ENCODE measurements around the gene CHN2.
A peak's percentile ranks its signal among the peaks of the same experiment; 100 is the strongest.

CHN2 gene

DNA sequence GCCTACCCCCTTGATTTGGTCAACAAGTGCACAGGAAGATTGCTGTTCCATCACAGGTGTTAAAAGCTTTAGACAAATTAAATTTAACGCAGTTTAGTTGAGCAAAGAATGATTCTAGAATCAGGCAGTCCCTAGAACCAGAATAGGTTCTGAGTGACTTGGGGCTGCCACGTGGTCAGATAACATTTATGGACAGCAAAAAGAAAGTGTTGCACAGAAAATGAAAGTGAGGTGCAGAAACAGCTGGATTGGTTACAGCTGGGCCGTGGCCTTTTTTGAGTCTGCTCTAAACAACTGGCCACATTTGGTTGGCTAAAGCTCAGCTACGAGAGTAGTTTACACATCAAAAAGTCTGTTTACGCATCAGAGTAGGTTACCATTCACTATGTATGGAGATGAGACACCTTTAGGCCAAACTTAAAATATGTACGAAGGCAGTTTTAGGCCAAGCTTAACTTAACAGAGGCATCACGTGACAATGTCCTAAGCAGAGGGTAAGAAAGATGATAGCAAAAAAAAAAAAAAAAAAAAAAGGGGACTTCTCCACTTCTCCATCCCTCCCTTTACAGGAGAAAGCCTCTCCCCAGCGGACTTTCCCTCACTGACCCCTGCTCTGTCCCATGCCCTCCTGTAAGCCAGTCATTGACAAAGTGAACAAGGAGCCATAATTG lies 235.8 kb downstream of the CHN2 start:
- no peak for TF ChIP-seq ZFX (IDR thresholded peaks at IDR 0.05; ENCODE audit: borderline replicate concordance)
- TF ChIP-seq, protein P1, sequence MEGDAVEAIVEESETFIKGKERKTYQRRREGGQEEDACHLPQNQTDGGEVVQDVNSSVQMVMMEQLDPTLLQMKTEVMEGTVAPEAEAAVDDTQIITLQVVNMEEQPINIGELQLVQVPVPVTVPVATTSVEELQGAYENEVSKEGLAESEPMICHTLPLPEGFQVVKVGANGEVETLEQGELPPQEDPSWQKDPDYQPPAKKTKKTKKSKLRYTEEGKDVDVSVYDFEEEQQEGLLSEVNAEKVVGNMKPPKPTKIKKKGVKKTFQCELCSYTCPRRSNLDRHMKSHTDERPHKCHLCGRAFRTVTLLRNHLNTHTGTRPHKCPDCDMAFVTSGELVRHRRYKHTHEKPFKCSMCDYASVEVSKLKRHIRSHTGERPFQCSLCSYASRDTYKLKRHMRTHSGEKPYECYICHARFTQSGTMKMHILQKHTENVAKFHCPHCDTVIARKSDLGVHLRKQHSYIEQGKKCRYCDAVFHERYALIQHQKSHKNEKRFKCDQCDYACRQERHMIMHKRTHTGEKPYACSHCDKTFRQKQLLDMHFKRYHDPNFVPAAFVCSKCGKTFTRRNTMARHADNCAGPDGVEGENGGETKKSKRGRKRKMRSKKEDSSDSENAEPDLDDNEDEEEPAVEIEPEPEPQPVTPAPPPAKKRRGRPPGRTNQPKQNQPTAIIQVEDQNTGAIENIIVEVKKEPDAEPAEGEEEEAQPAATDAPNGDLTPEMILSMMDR (IDR thresholded peaks at IDR 0.05) = no peak
- H3K27ac ChIP-seq = no peak overlapping the region

DNA sequence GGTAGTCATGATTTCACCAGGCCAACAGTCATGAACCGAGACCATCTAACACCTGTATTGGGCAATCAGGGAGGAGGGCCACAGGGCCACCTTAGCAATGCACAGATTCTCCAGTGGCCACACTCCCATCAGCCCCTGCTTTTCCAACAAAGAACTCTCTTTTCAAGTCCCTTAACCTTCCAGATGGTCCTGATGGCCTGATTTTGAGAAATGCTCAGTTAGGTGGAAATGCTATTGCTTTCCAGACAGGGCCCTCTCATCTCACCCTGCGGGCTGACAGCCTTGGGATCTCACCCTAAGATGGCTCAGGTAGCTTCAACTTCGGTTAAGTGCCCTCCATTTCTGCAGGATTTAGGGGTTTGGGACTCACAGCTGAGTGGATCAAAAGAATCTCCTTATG lies 237.1 kb downstream of the CHN2 start:
- no peak overlapping the region for H3K27ac ChIP-seq
- no peak for TF ChIP-seq ZFX (IDR thresholded peaks at IDR 0.05; ENCODE audit: borderline replicate concordance)
- TF ChIP-seq, protein P1 (IDR thresholded peaks at IDR 0.05) = no peak

DNA sequence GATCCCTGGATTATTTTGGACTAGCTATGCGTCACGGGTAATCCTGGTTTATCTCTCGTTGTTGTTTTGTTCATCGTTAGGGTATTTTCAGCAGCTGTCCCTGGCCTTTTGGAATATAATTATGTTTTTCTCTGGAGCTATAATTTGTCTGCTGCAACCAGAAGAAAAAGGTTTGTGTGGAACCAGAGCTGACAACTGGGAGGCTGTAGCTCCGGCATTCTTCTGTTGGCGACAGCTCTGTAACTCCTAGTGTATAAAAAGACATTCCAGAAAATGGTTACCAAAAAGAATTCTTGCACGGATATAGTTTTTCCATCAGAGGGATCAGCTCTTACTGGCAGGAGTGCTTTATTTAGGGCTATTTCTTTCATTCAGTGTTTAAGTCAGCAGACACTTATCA lies 238.1 kb downstream of the CHN2 start:
- H3K27ac ChIP-seq = no peak overlapping the region
- TF ChIP-seq ZFX (IDR thresholded peaks at IDR 0.05; ENCODE audit: borderline replicate concordance) = no peak
- TF ChIP-seq, protein P1 (IDR thresholded peaks at IDR 0.05) = no peak

DNA sequence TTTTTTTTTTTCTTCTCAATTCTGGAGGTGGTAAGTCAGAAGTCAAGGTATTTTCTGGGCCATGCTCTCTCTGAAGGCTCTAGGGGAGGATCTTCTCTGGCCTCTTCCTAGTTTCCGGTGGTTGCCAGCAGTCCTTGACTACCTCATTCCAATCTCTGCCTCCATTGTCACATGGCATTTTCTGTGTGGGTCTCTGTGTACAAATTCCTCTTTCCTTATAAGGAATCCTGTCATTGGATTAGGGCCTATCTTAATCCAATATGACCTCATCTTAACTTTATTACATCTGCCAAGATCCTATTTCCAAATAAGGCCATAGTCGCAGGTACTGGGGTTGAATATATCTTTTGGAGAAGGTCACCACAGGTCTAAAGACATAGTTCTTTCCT lies 239.8 kb downstream of the CHN2 start:
- TF ChIP-seq ZFX (IDR thresholded peaks at IDR 0.05; ENCODE audit: borderline replicate concordance) = no peak
- TF ChIP-seq, protein P1 (IDR thresholded peaks at IDR 0.05) = no peak
- no peak overlapping the region for H3K27ac ChIP-seq

DNA sequence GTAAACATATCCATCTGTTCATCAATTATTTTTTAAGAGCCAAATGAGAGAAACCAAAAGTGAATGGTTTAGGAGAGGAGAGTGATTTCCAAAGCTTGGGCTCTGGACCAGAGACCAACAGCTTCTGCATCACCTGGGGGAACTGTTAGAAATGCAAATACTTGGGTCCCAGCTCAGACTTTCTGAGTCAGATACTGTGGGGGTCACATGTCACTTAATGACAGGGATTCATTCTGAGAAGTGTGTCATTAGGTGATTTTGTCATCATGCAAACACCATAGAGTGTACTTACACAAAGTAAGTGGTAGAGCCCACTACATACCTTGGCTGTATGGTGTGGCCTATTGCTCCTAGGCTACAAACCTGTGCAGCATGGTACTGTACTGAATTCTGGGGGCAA lies 240.6 kb downstream of the CHN2 start:
- H3K27ac ChIP-seq = no peak overlapping the region
- TF ChIP-seq, protein P1 (IDR thresholded peaks at IDR 0.05) = no peak
- no peak for TF ChIP-seq ZFX (IDR thresholded peaks at IDR 0.05; ENCODE audit: borderline replicate concordance)

DNA sequence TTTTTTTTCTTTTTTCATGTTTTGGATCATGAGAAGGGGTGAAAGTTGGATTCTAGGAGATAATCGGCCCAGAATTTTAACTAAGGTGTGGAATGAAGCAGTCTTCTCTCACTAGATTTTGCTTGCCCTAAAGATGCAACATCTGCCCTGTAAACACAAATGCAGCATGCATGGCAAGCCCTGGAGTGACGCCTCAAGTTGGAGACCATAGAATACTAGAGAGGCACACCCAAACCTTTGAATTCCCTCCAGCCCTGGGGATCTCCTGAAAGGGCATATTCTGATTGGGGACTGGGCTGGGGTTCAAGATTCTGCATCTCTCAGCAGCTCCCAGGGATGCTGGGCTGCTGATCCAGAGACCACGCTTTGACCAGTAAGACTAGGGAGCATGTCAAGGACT lies 241.3 kb downstream of the CHN2 start:
- TF ChIP-seq, protein P1 (IDR thresholded peaks at IDR 0.05) = no peak
- no peak for TF ChIP-seq ZFX (IDR thresholded peaks at IDR 0.05; ENCODE audit: borderline replicate concordance)
- no peak overlapping the region for H3K27ac ChIP-seq

DNA sequence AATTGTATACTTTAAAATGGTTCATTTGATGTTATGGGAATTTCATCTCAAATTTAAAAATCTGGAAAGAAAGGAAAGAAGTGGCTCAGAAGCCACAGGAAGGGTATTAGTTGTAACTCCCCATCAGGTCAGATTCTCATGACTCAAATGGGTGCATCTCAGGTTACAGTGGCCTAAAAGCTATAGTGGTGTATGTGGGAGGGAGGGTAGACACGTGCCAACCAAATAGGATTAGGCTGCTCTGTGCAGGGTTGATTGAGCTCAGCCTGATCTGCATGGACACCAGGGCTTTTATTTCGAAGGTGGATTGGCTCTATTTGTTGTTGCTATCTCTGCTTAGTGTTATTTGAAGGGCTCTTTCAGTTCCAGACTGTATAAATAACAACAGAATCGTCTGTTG lies 247.6 kb downstream of the CHN2 start:
- H3K27ac ChIP-seq = peak overlapping the region; percentile 68
- TF ChIP-seq ZFX (IDR thresholded peaks at IDR 0.05; ENCODE audit: borderline replicate concordance) = no peak
- TF ChIP-seq, protein P1 (IDR thresholded peaks at IDR 0.05) = no peak

Data from 22Rv1 (cell line).